ENCODE measurements around the gene TGFB2.

GRCh38 chr1:218371927-218372672 is 27.0 kb downstream of the TGFB2 start:
- TF ChIP-seq CTCF (IDR thresholded peaks at IDR 0.05) (no peak), MAX (IDR thresholded peaks at IDR 0.05) (0 out of 2 replicates have a peak, but pooled peaks have one; percentile 25), RFX5 (IDR thresholded peaks at IDR 0.05) (no peak)
